ENCODE measurements around the gene NCBP3.

GRCh38 chr17:3848229-3848835, 2.3 kb upstream of the NCBP3 start:
- TF ChIP-seq, protein P1, sequence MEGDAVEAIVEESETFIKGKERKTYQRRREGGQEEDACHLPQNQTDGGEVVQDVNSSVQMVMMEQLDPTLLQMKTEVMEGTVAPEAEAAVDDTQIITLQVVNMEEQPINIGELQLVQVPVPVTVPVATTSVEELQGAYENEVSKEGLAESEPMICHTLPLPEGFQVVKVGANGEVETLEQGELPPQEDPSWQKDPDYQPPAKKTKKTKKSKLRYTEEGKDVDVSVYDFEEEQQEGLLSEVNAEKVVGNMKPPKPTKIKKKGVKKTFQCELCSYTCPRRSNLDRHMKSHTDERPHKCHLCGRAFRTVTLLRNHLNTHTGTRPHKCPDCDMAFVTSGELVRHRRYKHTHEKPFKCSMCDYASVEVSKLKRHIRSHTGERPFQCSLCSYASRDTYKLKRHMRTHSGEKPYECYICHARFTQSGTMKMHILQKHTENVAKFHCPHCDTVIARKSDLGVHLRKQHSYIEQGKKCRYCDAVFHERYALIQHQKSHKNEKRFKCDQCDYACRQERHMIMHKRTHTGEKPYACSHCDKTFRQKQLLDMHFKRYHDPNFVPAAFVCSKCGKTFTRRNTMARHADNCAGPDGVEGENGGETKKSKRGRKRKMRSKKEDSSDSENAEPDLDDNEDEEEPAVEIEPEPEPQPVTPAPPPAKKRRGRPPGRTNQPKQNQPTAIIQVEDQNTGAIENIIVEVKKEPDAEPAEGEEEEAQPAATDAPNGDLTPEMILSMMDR (IDR thresholded peaks at IDR 0.05): no peak
- TF ChIP-seq POLR2AphosphoS5 (IDR thresholded peaks at IDR 0.05; ENCODE audit: low read depth, low read length) (no peak), REST (IDR thresholded peaks at IDR 0.05; ENCODE audit: insufficient read depth in 1 of 2, low read depth in 2 of 2, low read length in 1 of 2) (no peak)

Data from Panc1 (cell line).